HG03457 (cell line): ENCODE measurements around the gene HINT1.
"Not testable (repeated sequence)": the region's sequence is repeated elsewhere in the genome, so short reads cannot be mapped to it uniquely, and the experiment has no call there.

ENCODE experiments used
- ATAC-seq: cut with Tn5 transposase; IDR thresholded peaks from one replicate; pipeline ENCODE4 v1.9.1; 2021; ENCODE audit warnings: moderate number of reproducible peaks; ENCODE audit not compliant: unreplicated experiment

The HINT1 gene

GRCh38 chr5:131171276-131171810 lies 6.3 kb upstream of the HINT1 start:
- no peak for ATAC-seq

DNA sequence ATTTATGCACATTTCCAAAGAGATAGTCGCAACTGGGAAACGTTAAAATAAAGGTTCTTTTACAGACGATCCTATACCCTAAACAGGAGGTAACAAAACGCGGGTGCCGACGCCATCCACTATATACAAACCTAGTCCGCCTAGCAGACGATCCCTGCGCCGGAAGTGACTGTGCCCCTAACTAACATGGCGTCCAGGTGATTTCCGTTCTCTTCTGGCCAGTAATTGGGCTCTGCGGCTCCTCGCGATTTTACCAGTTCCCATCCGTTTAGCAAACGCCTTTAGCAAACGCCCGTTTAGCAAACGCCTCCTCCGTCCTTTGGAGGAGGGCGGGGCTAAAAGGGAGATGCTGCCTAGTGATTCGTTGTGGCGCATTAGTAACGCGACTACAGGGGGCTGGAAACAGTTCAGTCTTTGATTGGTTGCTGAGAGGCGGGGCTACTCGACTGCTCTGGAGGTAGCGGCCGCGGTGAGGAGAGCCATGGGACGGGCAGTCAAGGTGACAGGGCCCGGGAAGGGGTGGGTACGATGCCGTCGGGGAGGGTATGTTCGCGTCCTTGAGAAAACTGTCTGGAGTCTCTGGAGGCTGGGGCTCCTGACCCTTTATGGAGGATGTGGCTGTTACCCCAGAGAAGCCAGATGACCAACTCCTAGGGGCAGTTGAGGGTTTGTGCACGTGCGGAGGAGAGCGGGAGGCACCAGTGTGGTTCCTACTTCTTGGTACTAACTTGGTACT lies 5.7 kb upstream of the HINT1 start, which contains the start of gene LYRM7:
LYRM7 (plus strand) TSS at position 405 of the 736 bp plus-strand sequence; CDS start at position 482, 77 bp downstream.
- ATAC-seq, result peak; percentile 98

DNA sequence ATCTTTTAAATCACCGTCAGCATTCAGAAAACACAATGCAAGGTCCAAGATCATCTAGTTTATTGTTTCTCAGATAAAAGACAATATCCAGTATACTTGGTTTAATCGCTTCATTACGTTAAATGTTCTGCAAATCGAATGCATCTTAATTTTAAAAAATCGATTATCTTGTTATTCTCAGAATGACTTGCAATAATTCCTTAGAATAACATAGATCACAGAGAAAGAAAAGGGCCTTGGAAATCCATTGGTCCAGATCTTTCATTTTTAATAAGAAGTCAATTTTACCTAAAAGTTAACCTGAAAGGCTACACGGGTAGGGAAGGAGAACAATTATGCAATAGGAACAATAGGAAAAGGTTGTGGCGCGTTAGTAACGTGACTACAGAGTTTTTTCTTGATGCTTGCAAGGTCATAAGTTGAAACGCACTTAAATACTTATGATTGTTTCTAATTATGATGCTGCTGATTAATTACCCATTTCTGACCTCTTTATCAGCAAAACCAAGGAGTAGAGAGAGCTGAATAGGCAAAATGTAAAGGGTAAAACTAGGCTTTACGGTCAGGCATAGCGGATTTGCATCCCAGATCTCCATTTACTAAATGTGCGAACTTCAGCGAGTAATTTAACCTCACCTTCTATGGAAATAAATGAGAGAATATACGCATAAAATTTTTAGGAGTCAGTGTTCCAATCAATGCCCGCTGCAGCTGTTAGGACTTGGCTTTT lies 4.9 kb upstream of the HINT1 start:
- ATAC-seq, result no peak

- no peak for ATAC-seq
These were observed 2.6 kb upstream of the HINT1 start for GRCh38 chr5:131167615-131168014.

GRCh38 chr5:131164191-131165118 lies 601 bp downstream of the HINT1 start:
- peak; percentile 60 for ATAC-seq

DNA sequence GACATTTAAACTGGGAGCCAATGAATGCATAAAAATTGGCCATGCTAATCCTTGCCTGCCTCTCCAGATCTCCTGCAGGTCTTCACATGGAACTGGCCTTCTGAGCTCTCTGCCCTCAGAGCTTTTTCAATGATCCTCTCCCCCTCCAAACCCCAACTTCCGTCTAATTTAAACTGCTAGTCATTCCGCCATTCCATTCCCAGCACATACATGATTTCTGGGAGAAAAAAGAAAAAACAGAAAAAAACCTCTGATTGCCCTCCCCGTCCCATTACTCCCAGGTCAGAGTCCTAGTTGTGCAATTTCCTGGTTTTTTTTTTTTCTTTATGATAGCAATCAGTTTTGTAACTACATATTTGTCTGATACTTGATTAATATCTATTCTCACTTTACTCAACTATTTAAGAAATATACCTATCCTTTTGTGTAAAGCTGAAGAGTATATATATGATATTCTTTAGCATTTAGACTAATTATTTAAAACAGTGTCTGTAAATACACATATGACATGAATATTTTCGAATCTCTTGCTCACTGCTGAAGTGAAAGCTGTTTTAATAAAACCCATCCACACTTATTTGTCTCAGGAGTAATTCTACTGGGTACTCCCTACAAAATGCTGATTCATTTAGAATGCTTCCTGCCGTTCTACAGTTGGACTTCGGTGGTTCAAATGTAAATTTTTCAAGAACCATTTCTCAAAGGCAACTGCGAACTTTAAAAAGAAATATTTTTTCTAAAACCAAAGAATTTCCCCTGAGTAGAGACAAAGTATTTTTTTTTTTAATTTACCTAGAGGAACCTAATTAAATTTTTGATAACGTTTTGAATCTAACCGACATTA lies 1.6 kb downstream of the HINT1 start:
- ATAC-seq, result no peak

- no peak for ATAC-seq
These were observed 4.9 kb downstream of the HINT1 start for GRCh38 chr5:131160134-131160533.

GRCh38 chr5:131156957-131157356 lies 8.1 kb downstream of the HINT1 start:
- no peak for ATAC-seq

GRCh38 chr5:131156385-131156784 lies 8.7 kb downstream of the HINT1 start:
- no peak for ATAC-seq

DNA sequence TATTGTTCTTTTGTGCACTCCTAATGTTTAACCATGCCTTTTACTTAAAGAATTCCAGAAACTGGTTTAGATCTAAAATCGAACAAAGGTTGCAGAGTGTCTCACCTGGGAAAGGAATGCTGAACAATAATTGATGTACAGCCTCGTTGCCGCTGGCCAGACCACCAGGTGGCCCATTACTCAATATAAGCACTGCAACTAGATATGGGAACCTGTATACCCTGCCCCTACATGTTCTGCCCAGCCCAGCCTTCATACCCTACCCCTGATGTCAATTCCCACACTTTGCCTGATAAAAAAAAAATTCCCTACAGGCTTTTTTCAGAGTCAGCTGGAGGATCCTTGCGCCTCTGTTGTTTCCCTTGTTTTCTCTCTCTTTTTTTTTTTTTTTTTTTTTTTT lies 13.8 kb downstream of the HINT1 start:
- ATAC-seq, result no peak

DNA sequence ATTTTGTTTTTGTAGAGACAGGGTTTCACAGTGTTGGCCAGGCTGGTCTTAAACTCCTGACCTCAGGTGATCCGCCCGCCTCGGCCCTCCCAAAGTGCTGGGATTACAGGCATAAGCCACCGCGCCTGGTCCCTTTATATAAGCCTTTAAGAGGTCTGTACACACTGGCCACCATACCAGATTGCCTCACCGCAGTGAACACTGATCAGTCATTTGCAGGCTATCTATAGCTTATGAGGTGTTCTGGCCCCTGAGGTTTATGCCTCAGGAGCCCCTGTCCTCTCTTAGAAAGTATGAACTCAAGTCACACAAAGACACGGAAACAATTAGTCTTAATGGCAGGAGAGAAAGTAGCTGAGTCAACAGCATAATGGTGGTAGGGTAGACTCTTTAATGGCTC lies 14.6 kb downstream of the HINT1 start:
- no peak for ATAC-seq

DNA sequence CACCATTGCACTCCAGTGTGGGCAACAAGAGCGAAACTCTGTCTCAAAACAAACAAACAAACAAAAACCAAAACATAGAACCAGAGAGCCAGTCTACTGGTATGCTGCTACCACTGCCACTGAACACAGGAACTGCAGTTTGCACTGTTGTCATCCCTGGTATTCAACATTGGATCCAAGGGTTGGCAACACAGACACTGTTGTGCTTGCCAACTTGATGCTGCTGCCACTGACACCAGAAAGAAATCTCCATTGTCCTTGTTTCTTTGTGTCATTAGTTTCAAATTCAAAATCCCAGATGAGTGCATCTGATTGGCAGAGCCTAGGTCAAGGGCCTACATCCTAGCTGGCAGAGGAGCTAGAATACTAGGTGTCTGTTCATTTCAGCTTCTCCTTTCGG lies 16.2 kb downstream of the HINT1 start:
- no peak for ATAC-seq

DNA sequence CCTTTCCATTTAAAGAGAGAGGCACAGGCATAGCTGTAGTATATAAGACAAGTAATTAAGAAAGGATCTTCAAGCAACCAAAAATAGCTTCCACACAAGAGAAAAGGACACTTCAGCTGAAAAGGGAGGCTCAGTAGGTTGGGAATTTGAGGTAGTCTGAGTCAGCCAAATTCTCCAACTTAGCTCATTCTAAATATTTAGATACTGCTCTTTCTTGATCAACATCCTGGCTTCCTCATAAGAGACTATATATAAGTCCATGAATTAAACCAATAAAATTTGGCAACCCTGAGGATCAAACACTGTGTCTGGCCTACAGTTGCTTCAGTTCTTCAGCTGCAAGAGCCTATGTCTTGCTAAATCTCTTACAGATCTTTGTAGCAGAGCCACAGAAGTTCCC lies 17.8 kb downstream of the HINT1 start:
- ATAC-seq, result no peak

DNA sequence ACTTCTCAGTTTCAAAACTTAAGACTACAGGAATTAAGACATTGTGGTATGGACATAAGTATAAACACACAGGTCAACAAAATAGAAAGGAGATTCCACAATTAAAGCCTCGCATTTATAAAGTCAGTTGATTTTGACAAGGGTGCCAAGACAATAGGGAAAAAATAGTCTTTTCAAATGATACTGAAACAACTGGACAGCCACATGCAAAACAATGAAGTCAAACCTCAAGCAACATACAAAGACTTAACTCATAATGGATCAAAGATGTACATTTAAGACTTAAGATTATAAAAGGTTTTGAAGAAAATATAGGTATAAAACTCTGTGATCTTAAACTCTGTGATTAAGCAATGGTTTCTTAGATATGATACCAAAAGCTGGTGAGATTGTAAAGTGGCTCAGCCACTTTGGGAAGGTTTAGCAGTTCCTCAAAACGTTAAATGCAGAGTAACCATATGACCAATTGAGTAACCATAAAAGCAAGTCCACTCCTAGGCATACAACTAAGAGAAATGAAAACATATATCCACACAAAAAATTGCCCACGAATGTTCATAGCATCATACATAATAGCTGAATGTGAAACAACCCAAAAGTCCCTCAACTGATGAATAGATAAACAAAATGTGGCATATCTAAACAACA lies 22.0 kb downstream of the HINT1 start:
- no peak for ATAC-seq

- ATAC-seq, result no peak
These were observed 25.7 kb downstream of the HINT1 start for GRCh38 chr5:131139321-131139720.

GRCh38 chr5:131138406-131138805 lies 26.6 kb downstream of the HINT1 start:
- not testable (repeated sequence) for ATAC-seq

- not testable (repeated sequence) for ATAC-seq
These were observed 32.0 kb downstream of the HINT1 start for GRCh38 chr5:131133091-131133490.

GRCh38 chr5:131129306-131129705 lies 35.8 kb downstream of the HINT1 start:
- ATAC-seq, result no peak

DNA sequence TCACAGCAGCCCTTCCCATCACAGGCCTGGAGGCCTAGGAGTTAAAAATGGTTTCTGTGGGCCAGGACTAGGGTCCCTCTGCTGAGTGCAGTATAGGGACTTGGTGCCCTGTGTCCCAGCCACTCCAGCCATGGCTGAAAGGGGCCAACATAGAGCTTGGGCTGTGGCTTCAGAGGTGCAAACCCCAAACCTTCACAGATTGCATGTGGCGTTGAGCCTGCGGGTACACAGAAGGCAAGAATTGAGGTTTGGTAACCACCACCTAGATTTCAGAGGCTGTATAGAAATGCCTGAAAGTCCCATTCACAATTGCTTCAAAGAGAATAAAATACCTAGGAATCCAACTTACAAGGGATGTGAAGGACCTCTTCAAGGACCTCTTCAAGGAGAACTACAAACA lies 37.8 kb downstream of the HINT1 start:
- ATAC-seq, result not testable (repeated sequence)

GRCh38 chr5:131114754-131115153 lies 50.3 kb downstream of the HINT1 start:
- no peak for ATAC-seq
